DMS114 treated with DMSO at 0.1 percent for 48 hours (cell line): ENCODE results near the gene ADGRV1.

Experiments used
- DNase-seq: peaks from one replicate; lab custom pipeline; 2025; ENCODE audit not compliant: unreplicated experiment; lab: John Stamatoyannopoulos, UW

Gene ADGRV1

DNA sequence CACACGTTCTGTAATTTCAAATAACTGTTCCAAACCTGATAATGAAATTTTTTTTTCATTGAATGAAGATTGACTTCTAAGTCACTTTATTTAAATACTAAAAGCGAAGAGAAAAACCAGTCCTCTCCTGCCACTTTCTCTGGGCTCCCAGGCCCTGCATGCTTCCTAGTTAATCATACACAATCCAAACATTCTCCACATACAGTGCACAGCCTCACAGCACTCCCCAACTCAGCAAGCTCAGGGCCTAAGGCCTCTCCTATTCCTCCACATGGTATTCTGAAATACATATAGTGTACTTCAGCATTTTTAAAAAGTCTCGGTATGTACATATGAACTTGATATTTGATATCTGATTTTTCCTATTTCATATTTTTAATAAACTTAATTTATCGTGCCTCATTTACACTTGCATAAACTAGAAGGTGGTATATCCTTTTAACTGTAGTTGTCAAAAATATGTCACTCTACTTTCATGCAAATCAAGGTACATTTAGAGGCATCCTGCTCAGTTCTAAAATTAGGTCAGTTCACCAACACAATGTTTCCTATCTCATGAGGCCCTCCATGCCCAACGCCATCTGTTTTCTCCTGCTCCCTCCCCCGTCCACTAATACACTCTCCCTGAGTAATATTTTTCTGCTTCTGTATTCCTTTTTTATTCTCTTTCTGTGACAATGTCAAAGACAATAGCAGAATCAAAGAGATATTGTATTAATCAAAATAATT lies 617.9 kb downstream of the ADGRV1 start:
- DNase-seq: no peak

DNA sequence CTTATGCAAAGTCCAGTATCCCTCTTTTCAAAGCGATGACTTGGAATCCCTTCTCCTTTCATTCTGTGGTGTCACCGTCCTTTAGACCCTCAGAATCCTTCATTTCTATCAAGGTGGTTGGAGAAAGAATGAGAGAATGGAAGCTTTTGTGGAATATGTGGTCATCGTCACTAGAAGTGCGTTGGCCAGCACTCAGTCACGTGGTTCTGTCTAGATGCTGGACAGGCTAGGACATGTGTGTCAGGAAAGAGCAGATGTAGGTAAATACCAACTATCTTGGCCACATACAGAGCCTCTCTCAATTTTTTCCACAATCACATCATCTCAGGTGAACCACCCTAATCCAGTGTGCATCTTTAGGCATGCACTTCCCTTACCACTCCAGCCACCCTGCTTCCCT lies 618.5 kb downstream of the ADGRV1 start:
- DNase-seq: no peak

- no peak for DNase-seq
Measured at GRCh38 chr5:91177639-91178038, 619.0 kb downstream of the ADGRV1 start.

DNA sequence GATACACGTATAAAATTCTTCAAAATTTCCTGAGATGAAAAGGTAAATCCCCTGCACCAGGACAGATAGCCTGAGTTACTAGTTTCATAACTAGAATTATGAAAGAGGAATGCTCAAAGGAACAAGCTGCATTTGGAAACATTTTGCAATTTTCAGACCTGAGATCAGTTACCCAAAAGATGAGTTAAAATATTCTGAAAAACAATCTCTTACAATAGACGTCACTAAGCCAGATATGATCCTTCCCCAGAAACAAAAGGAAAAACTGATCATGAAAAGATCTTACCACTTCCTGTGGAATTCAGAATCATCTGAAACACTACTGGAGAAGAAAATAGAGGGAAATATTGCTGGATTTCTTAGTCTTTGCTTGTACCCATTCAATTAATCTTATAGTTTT lies 619.9 kb downstream of the ADGRV1 start:
- DNase-seq: no peak

GRCh38 chr5:91179018-91179417 lies 620.4 kb downstream of the ADGRV1 start:
- DNase-seq: no peak

- no peak for DNase-seq
Measured at GRCh38 chr5:91180506-91180905, 621.9 kb downstream of the ADGRV1 start.

DNA sequence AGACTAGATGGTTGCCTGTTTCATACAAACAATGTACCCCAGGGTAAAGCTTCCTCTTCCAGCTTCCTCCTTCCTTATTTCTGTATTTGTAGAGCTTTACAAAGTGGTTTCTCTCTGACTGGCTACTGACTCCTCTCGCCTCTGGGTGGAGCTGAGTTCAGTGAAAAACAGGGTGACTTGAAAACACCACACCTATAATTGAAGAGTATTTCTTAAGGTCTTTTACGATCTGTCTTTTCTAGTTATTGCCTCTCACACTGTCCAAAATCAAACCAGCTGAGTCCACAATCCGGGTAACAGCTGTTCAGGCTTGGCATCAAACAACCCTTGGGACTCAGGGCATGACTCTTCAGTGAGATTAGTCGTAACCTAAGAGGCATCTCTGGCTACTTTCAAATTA lies 624.2 kb downstream of the ADGRV1 start:
- DNase-seq: no peak

- DNase-seq: no peak
Measured at GRCh38 chr5:91183743-91184142, 625.1 kb downstream of the ADGRV1 start.

DNA sequence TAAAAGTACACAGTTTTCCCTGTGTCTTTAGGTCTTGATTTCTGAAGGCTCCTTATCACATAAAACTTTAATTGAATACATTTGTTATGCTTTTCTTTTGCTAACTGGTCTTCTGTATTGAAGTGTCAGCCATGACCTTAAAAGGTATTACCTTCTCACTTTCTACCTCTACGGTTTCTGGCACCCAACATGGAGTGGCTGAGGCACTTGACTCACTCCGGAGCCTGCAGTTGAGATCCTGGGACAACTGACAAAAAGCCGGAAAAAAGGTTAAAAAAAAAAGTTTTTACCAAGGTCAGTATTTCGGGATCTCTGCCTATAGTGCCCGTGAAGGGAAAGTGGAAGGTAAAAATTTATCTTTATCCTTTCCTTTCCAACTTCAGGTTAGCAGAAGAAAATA lies 627.5 kb downstream of the ADGRV1 start:
- no peak for DNase-seq

GRCh38 chr5:91187032-91187431 lies 628.4 kb downstream of the ADGRV1 start:
- no peak for DNase-seq

GRCh38 chr5:91188755-91189154 lies 630.2 kb downstream of the ADGRV1 start:
- no peak for DNase-seq

DNA sequence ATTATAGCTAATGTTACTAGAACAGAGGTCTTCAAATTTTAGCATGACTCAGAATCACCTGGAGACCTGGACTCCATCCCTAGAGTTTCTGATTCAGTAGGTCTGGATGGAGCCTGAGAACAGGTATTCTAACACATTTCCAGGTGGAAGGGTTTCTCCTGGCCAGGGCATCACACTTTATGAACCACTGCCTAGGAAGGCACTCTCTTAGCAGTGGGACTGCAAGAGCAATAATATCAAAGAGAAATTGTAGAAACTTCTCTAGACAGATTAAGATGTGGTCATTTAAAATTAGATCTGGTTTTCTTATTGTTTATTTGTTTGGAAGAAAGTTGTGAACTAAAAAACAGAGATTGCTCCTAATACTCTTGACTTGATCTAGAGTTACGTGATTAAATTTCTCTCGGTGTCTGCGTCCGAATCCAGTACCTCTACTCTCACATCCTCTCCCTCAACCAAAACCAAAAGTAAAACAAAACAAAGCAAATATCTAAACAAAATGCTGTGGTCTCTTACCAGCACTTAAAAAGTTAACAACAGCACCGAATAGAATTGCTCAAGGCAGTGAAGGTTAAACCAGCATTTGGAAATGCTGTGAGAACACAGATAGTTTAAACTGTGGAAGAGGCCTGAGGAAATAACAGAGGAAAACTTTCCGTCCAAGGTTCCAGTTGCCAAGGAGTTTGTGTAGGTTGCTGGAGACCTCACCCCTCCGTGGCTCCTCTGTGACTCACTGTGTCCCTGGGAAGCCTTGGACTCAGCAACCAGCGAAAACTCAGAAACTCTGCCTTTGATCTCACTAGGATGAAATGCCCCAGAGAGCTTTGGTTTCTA lies 631.1 kb downstream of the ADGRV1 start:
- DNase-seq: no peak

DNA sequence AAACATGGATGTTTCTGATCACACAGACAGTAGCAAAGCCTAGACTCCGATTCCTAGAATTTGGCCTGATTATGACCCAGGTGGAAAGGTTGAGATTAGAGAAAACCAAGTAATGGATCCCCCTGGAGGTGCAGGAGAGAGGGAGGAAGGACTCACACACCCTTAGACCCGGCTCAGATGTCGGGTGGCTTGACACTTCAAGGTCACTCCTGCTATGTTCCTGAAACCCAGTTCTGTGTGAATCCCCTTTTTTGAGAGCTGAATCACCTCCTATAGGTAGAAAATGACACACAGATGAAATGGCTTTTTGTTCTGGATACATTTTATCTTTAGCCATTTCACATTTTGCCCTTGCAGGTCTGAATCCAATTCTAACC lies 631.7 kb downstream of the ADGRV1 start:
- DNase-seq: no peak

DNA sequence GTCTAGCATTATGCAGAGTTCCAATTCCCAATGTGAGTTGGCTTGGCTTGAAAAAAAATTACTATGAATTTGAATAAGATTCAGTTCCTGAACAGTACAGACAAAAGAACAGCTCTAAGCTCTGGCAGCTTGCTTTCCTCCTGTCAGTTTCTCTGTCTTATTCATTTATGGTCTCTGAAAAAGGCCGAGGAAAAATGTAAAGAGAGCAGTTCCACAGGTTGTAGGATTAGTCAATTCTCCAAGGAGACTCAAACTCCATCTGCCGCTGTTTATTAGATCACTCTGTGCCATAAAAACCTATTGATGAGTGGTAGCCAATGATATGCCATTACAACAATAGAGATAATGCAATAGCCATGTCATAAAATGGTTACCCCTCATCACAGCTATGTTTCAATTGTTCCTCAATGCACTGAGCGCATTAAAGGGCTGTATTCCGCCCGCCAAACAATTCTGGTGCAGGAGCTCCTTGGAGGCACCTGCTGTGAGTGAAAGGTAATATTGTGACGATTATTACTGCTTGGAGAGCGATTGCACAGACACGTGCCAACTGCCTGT lies 636.3 kb downstream of the ADGRV1 start:
- DNase-seq: no peak

- DNase-seq: no peak
Measured at GRCh38 chr5:91200692-91201091, 642.1 kb downstream of the ADGRV1 start.

- DNase-seq: no peak
Measured at GRCh38 chr5:91206103-91206502, 647.5 kb downstream of the ADGRV1 start.

DNA sequence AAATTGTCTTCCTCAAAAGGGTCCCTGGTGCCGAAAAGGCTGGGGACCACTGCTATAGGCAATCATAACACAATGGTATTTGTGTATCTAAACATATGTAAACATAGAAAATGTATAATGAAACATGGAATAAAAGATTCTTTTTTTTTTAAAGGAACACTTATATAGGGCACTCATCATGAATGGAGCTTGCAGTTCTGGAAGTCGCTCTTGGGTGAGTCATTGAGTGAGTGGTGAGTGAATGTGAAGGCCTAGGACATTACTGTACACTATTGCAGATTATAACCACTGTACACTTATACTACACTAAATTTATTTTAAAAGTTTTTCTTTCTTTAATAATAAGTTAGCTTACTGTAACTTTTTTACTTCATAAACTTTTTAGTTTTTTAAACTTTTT lies 648.1 kb downstream of the ADGRV1 start:
- DNase-seq: no peak

- DNase-seq: no peak
Measured at GRCh38 chr5:91207248-91207647, 648.7 kb downstream of the ADGRV1 start.

DNA sequence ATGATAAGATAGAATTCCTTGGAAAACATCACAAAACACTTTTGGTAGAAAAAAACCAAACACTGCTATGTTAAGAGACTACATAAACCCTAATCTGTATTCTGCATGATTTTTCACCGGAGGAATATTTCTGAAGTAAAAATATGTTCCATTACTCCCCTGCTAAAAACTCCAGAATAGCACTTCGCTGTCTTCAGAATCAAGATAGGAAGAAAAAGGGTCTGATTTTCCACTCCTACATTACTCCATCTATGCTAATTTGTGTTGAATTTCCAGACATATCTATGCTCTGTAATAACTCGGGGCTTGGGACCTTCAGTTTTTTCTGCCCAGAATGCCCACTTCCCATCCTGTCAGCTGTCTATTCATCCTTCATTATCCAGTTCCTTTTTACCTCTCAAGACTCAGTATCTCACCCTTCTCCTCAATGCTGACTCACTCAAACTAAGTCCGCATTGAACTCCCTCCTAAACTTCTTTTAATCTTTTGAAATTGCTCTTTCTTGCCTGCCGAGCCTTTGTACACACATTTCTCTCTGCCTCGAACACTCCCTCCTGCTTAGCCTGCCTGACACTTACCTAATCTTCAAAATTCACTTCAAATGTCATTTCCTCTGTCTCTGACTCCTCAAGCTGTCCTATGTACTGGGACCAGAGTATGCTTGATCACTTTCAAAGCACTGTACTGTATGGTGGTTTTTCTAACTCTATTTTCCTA lies 653.6 kb downstream of the ADGRV1 start:
- DNase-seq: no peak

GRCh38 chr5:91212714-91213092 lies 654.1 kb downstream of the ADGRV1 start:
- no peak for DNase-seq
